WTC11 (cell line): ENCODE data around the gene CAMKMT. TPM values are rescaled to one million over a fixed set of nuclear protein-coding genes. Genes with fewer than 3 reads are reported as not detected.

Experiments used
- ATAC-seq: fragments of 200-7000 bp; cut with Tn5 transposase; 2 replicates; pipeline ENCODE4 v1.10.0; 2021; ENCODE audit warnings: mild to moderate bottlenecking, moderate library complexity
- CTCF ChIA-PET: fragments of 300-600 bp; sonication (Branson Sonifier 250); formaldehyde crosslinking; loops from one replicate; lab custom pipeline; 2021; ENCODE audit warnings: antibody characterized with exemption; lab: Charles Lee
- POLR2A ChIA-PET: fragments of 350-600 bp; sonication (Branson Sonifier 250); formaldehyde crosslinking; loops from one replicate; lab custom pipeline; 2021; ENCODE audit warnings: antibody characterized with exemption; lab: Charles Lee
- DNase-seq: peaks from one replicate; pipeline ENCODE4 v3.0.0; 2021; ENCODE audit warnings: low spot score
- H3K27ac Mint-ChIP-seq: 2 replicates; pipeline ENCODE4 v1.8.0; 2021; ENCODE audit warnings: mixed read lengths
- H3K27me3 Mint-ChIP-seq: 2 replicates; pipeline ENCODE4 v1.8.0; 2021; ENCODE audit warnings: low read depth, mild to moderate bottlenecking, moderate library complexity, mixed read lengths
- H3K36me3 Mint-ChIP-seq: 2 replicates; pipeline ENCODE4 v1.8.0; 2021; ENCODE audit warnings: mixed read lengths
- H3K4me1 Mint-ChIP-seq: 2 replicates; pipeline ENCODE4 v1.8.0; 2022; ENCODE audit warnings: mixed read lengths
- H3K4me3 Mint-ChIP-seq: 2 replicates; pipeline ENCODE4 v1.8.0; 2021; ENCODE audit warnings: mild to moderate bottlenecking, moderate library complexity, mixed read lengths
- H3K9me3 Mint-ChIP-seq: 2 replicates; pipeline ENCODE4 v1.8.0; 2021; ENCODE audit warnings: mixed read lengths
- CDX4 ChIP-seq: fragments of 250-450 bp; sonication (Bioruptor Pico); IDR thresholded peaks from 2 replicates; pipeline ENCODE4 v1.9.0; 2021; ENCODE audit warnings: moderate library complexity, mild to moderate bottlenecking, inconsistent platforms, borderline replicate concordance
- CTCF ChIP-seq: fragments of 200-600 bp; IDR thresholded peaks from 2 replicates; pipeline ENCODE4 v1.8.0; 2022; ENCODE audit warnings: antibody characterized with exemption
- ESRRA ChIP-seq: sonication (generic); formaldehyde crosslinking; IDR thresholded peaks from 2 replicates; pipeline ENCODE4 v1.8.1; 2022; ENCODE audit warnings: mild to moderate bottlenecking, missing genetic modification reagents, borderline replicate concordance
- ETV6 ChIP-seq: sonication (generic); formaldehyde crosslinking; IDR thresholded peaks from 2 replicates; pipeline ENCODE4 v1.8.1; 2022; ENCODE audit warnings: mild to moderate bottlenecking, missing genetic modification reagents
- FOXP4 ChIP-seq: sonication (generic); formaldehyde crosslinking; IDR thresholded peaks from 2 replicates; pipeline ENCODE4 v1.8.0; 2022; ENCODE audit warnings: mild to moderate bottlenecking, missing genetic modification reagents
- NFATC4 ChIP-seq: fragments of 250-450 bp; sonication (Bioruptor Pico); IDR thresholded peaks from 2 replicates; pipeline ENCODE4 v1.9.0; 2021; ENCODE audit warnings: mild to moderate bottlenecking
- TP53 ChIP-seq: sonication (generic); formaldehyde crosslinking; IDR thresholded peaks from 2 replicates; pipeline ENCODE4 v1.8.1; 2023; ENCODE audit warnings: mild to moderate bottlenecking, missing genetic modification reagents
- ZNF425 ChIP-seq: fragments of 250-450 bp; sonication (Bioruptor Pico); conservative IDR thresholded peaks from 2 replicates; pipeline ENCODE4 v1.9.0; 2021; ENCODE audit warnings: mild to moderate bottlenecking
- ZNF532 ChIP-seq: fragments of 250-450 bp; sonication (Bioruptor Pico); IDR thresholded peaks from 2 replicates; pipeline ENCODE4 v1.9.0; 2021; ENCODE audit warnings: mild to moderate bottlenecking, borderline replicate concordance
- ZNF671 ChIP-seq: fragments of 250-450 bp; sonication (Bioruptor Pico); IDR thresholded peaks from 2 replicates; pipeline ENCODE4 v1.8.0; 2021; ENCODE audit warnings: mild to moderate bottlenecking
- total RNA-seq: library from RNA; stranded (reverse); gene quantifications from 3 replicates; pipeline ENCODE4 v1.2.3, GENCODE V29; 2021
- TF ChIP-seq, protein P1 (sequence below): fragments of 250-450 bp; sonication (Bioruptor Pico); IDR thresholded peaks from 2 replicates; pipeline ENCODE4 v1.9.0; 2021; ENCODE audit warnings: mild to moderate bottlenecking
- TF ChIP-seq, protein P2 (sequence below): sonication (generic); formaldehyde crosslinking; IDR thresholded peaks from 2 replicates; pipeline ENCODE4 v1.8.1; 2023; ENCODE audit warnings: mild to moderate bottlenecking, missing genetic modification reagents, borderline replicate concordance

CAMKMT gene
- total RNA-seq, 1 experiment from 2014 or later: 20.6 TPM

GRCh38 chr2:44645937-44646336 is 284.2 kb downstream of the CAMKMT start (continued):
- TF ChIP-seq ETV6 (CRISPR knock-in tag) (no peak), NFATC4 (no peak)

- ChIA-PET CTCF (no interaction called here), POLR2A (no interaction called here)
- no peaks in the 10 kb centered on the region for H3K27me3 Mint-ChIP-seq
- peak overlapping the region; percentile 6; the same call in 1 of the 2 replicates for H3K27ac Mint-ChIP-seq
- ATAC-seq: no peak
- peaks cover 52% of the 10 kb centered on the region for H3K4me1 Mint-ChIP-seq
- H3K4me3 Mint-ChIP-seq: no peak overlapping the region
- no peaks in the 10 kb centered on the region for H3K36me3 Mint-ChIP-seq
- TF ChIP-seq ZNF425 (CRISPR knock-in tag) (no peak), ESRRA (no peak), ZNF671 (CRISPR knock-in tag) (no peak), FOXP4 (no peak)
- TF ChIP-seq, protein P1, sequence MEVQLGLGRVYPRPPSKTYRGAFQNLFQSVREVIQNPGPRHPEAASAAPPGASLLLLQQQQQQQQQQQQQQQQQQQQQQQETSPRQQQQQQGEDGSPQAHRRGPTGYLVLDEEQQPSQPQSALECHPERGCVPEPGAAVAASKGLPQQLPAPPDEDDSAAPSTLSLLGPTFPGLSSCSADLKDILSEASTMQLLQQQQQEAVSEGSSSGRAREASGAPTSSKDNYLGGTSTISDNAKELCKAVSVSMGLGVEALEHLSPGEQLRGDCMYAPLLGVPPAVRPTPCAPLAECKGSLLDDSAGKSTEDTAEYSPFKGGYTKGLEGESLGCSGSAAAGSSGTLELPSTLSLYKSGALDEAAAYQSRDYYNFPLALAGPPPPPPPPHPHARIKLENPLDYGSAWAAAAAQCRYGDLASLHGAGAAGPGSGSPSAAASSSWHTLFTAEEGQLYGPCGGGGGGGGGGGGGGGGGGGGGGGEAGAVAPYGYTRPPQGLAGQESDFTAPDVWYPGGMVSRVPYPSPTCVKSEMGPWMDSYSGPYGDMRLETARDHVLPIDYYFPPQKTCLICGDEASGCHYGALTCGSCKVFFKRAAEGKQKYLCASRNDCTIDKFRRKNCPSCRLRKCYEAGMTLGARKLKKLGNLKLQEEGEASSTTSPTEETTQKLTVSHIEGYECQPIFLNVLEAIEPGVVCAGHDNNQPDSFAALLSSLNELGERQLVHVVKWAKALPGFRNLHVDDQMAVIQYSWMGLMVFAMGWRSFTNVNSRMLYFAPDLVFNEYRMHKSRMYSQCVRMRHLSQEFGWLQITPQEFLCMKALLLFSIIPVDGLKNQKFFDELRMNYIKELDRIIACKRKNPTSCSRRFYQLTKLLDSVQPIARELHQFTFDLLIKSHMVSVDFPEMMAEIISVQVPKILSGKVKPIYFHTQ (CRISPR knock-in tag): no peak
- no peak for DNase-seq
- H3K9me3 Mint-ChIP-seq: 0 out of 2 replicates have a peak, but pooled peaks cover 3% of the 10 kb centered on the region
Measured at GRCh38 chr2:44649381-44649780, 287.6 kb downstream of the CAMKMT start.

DNA sequence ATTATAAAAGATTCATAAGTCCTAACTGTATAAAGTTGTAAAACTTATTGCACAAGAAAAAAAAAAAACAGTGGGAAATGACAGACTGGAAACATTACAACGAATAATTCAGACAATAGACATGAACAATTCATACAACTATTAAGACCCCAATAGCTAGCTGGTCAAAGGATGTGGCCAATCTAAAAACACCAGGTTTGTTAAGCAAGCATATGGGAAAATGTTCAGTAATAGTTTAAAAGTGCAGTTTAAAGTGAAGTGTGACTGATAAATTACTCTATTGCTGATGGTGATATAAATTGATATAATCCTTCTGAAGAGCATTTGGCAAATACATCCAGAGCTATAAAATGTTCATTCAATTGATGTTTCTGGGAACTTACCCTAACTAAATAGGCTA is 289.0 kb downstream of the CAMKMT start:
- ATAC-seq (no peak), DNase-seq (no peak)
- H3K4me3 Mint-ChIP-seq: no peak overlapping the region
- H3K9me3 Mint-ChIP-seq: 0 out of 2 replicates have a peak, but pooled peaks cover 3% of the 10 kb centered on the region
- no peaks in the 10 kb centered on the region for H3K36me3 Mint-ChIP-seq
- H3K27ac Mint-ChIP-seq: no peak overlapping the region
- CTCF ChIA-PET: interaction anchor here (0.5 kb wide), 1 partner anchor 352 kb away, joined by 3 read pairs; no protein-coding TSS in a partner anchor
- H3K4me1 Mint-ChIP-seq: peaks cover 58% of the 10 kb centered on the region
- no peaks in the 10 kb centered on the region for H3K27me3 Mint-ChIP-seq
- POLR2A ChIA-PET: no interaction called here
- TF ChIP-seq, protein P2, sequence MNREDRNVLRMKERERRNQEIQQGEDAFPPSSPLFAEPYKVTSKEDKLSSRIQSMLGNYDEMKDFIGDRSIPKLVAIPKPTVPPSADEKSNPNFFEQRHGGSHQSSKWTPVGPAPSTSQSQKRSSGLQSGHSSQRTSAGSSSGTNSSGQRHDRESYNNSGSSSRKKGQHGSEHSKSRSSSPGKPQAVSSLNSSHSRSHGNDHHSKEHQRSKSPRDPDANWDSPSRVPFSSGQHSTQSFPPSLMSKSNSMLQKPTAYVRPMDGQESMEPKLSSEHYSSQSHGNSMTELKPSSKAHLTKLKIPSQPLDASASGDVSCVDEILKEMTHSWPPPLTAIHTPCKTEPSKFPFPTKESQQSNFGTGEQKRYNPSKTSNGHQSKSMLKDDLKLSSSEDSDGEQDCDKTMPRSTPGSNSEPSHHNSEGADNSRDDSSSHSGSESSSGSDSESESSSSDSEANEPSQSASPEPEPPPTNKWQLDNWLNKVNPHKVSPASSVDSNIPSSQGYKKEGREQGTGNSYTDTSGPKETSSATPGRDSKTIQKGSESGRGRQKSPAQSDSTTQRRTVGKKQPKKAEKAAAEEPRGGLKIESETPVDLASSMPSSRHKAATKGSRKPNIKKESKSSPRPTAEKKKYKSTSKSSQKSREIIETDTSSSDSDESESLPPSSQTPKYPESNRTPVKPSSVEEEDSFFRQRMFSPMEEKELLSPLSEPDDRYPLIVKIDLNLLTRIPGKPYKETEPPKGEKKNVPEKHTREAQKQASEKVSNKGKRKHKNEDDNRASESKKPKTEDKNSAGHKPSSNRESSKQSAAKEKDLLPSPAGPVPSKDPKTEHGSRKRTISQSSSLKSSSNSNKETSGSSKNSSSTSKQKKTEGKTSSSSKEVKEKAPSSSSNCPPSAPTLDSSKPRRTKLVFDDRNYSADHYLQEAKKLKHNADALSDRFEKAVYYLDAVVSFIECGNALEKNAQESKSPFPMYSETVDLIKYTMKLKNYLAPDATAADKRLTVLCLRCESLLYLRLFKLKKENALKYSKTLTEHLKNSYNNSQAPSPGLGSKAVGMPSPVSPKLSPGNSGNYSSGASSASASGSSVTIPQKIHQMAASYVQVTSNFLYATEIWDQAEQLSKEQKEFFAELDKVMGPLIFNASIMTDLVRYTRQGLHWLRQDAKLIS: no peak
- TF ChIP-seq CTCF: no peak
- no peak for TF ChIP-seq CDX4 (CRISPR knock-in tag)
- TF ChIP-seq ZNF532: no peak
- no peak for TF ChIP-seq TP53
